ENCODE measurements around the gene KCNF1. TPM values are rescaled to one million over a fixed set of nuclear protein-coding genes. Genes with fewer than 3 reads are reported as not detected.

The KCNF1 gene
- polyA plus RNA-seq, 3 donors, result not detected

DNA sequence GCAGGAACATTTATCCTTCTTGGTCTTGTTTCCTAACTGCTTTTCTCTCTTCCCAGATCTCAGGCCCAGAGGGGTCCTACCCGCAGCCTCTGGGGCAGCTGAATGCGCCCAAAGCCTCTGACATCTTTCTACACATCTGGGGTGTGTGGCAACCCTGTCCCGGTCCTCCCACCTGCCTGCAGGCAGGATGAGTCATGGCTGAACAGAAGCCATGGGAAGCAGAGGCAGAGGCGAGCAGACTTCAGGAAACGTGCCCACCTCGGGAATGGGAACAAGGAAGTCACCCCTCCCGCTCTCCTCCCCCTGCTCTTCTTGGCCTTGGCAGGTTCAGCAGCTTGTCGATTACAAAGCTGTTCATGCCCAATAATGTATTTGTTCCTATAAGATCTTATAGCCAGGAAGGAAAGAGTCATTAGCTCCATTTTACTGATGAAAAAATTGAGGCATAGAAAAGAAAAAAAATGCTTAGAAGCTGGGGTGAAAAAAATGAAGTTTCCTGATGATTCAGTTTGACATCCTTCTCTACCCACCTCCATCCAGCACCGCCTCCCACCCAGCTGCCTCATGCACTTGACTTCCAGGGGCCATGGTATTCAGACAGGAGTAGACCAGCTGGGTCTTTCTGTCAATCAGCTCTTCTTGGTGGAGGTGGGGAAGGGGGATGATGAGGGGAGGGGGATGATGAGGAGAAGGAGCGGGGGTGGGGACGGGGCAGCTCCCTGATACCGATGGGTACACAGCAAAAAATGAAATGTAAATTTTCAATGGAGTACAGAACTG, 10.4 kb upstream of the KCNF1 start:
- Histone ChIP-seq H2AFZ (ENCODE audit: insufficient read depth, low read depth, low read length, poor library complexity, severe bottlenecking) (no peak overlapping the region), H3K4me3 (replicated peaks in 1 of 3; ENCODE audit: low read depth in 2 of 3, low read length in 3 of 3) (no peak overlapping the region), H3K27me3 (ENCODE audit: control insufficient read depth in 2 of 2, insufficient read depth in 2 of 2, low read length in 2 of 2) (peaks cover 0 to 3% of the 10 kb centered on the region in 2 donors), H3K4me1 (ENCODE audit: control insufficient read depth in 1 of 2, insufficient read depth in 2 of 2, low read length in 2 of 2) (no peaks in the 10 kb centered on the region), H4K20me1 (ENCODE audit: insufficient read depth, low read length) (no peaks in the 10 kb centered on the region), H3K9ac (ENCODE audit: insufficient read depth, low read length, poor library complexity, severe bottlenecking) (no peak overlapping the region), H3K27ac (ENCODE audit: low read depth in 1 of 2, low read length in 2 of 2) (no peak overlapping the region), H3K79me2 (ENCODE audit: insufficient read depth, low read length) (no peaks in the 10 kb centered on the region), H3K9me3 (replicated peaks in 1 of 2; ENCODE audit: control insufficient read depth in 1 of 2, insufficient read depth in 1 of 2, low read length in 2 of 2) (no peaks in the 10 kb centered on the region), H3K36me3 (replicated peaks in 1 of 2; ENCODE audit: control insufficient read depth in 1 of 2, insufficient read depth in 2 of 2, low read length in 2 of 2) (no peaks in the 10 kb centered on the region), H3K4me2 (replicated peaks; ENCODE audit: extremely low read depth, low read length, poor library complexity, severe bottlenecking) (no peak overlapping the region)
- 44% methylated on average over 7 of the region's 12 CpGs for WGBS (ENCODE audit: insufficient coverage)
- peaks cover 4 to 10% (median 8%) of the 10 kb centered on the region in 3 donors for H3K27me3 Mint-ChIP-seq (ENCODE audit: low read depth in 3 of 3)
- TF ChIP-seq, protein P1, sequence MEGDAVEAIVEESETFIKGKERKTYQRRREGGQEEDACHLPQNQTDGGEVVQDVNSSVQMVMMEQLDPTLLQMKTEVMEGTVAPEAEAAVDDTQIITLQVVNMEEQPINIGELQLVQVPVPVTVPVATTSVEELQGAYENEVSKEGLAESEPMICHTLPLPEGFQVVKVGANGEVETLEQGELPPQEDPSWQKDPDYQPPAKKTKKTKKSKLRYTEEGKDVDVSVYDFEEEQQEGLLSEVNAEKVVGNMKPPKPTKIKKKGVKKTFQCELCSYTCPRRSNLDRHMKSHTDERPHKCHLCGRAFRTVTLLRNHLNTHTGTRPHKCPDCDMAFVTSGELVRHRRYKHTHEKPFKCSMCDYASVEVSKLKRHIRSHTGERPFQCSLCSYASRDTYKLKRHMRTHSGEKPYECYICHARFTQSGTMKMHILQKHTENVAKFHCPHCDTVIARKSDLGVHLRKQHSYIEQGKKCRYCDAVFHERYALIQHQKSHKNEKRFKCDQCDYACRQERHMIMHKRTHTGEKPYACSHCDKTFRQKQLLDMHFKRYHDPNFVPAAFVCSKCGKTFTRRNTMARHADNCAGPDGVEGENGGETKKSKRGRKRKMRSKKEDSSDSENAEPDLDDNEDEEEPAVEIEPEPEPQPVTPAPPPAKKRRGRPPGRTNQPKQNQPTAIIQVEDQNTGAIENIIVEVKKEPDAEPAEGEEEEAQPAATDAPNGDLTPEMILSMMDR (IDR thresholded peaks at IDR 0.05), result no peak
- H3K4me1 Mint-ChIP-seq, result peaks cover 6% of the 10 kb centered on the region
- H3K9me3 Mint-ChIP-seq, result peaks cover 0 to 9% (median 3%) of the 10 kb centered on the region in 7 donors
- intact Hi-C loops (cut with micrococcal nuclease), result no loop called here
- no peaks in the 10 kb centered on the region for H3K36me3 Mint-ChIP-seq
- peak in 1 of 3 donors; percentile 17 for DNase-seq
- no peak overlapping the region for H3K27ac Mint-ChIP-seq
- no peak overlapping the region for H3K4me3 Mint-ChIP-seq

DNA sequence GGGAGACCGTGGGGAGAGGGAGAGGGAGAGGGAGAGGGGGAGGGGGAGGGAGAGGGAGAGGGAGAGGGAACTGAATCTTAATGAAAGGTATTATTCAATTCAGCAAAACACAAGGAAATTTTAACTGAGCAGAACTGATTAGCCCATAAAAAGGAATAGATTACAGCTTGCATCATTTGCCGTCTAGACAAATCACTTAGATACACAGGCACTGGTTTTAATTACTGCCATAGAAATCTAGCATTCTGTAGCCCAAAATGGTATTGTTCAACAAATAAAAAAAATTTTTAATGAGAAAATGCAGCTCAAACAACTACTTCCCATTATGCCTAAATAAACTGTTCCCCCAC, 7.9 kb upstream of the KCNF1 start:
- H3K27ac Mint-ChIP-seq, result no peak overlapping the region
- WGBS (ENCODE audit: insufficient coverage), result 67% methylated on average over 1 of the region's 2 CpGs
- H3K9me3 Mint-ChIP-seq, result peaks cover 0 to 9% (median 3%) of the 10 kb centered on the region in 7 donors
- no peak overlapping the region for H3K9ac ChIP-seq (ENCODE audit: insufficient read depth, low read length, poor library complexity, severe bottlenecking)
- no peaks in the 10 kb centered on the region for H3K9me3 ChIP-seq (replicated peaks in 1 of 2; ENCODE audit: control insufficient read depth in 1 of 2, insufficient read depth in 1 of 2, low read length in 2 of 2)
- intact Hi-C loops (cut with micrococcal nuclease), result no loop called here
- TF ChIP-seq, protein P1 (IDR thresholded peaks at IDR 0.05), result no peak
- no peak overlapping the region for H2AFZ ChIP-seq (ENCODE audit: insufficient read depth, low read depth, low read length, poor library complexity, severe bottlenecking)
- H3K27ac ChIP-seq (ENCODE audit: low read depth in 1 of 2, low read length in 2 of 2), result no peak overlapping the region
- no peak overlapping the region for H3K4me2 ChIP-seq (replicated peaks; ENCODE audit: extremely low read depth, low read length, poor library complexity, severe bottlenecking)
- H3K36me3 ChIP-seq (replicated peaks in 1 of 2; ENCODE audit: control insufficient read depth in 1 of 2, insufficient read depth in 2 of 2, low read length in 2 of 2), result no peaks in the 10 kb centered on the region
- H3K4me1 ChIP-seq (ENCODE audit: control insufficient read depth in 1 of 2, insufficient read depth in 2 of 2, low read length in 2 of 2), result no peaks in the 10 kb centered on the region
- no peaks in the 10 kb centered on the region for H3K36me3 Mint-ChIP-seq
- H3K4me3 ChIP-seq (replicated peaks in 1 of 3; ENCODE audit: low read depth in 2 of 3, low read length in 3 of 3), result no peak overlapping the region
- peaks cover 5 to 17% (median 6%) of the 10 kb centered on the region in 3 donors for H3K27me3 Mint-ChIP-seq (ENCODE audit: low read depth in 3 of 3)
- H4K20me1 ChIP-seq (ENCODE audit: insufficient read depth, low read length), result no peaks in the 10 kb centered on the region
- H3K79me2 ChIP-seq (ENCODE audit: insufficient read depth, low read length), result no peaks in the 10 kb centered on the region
- H3K4me1 Mint-ChIP-seq, result peaks cover 6% of the 10 kb centered on the region
- H3K27me3 ChIP-seq (ENCODE audit: control insufficient read depth in 2 of 2, insufficient read depth in 2 of 2, low read length in 2 of 2), result peaks cover 0 to 3% of the 10 kb centered on the region in 2 donors
- DNase-seq, result no peak
- no peak overlapping the region for H3K4me3 Mint-ChIP-seq

All from CD14-positive monocyte (primary cell).